Type B pancreatic cell (in vitro differentiated cells): ENCODE results near the gene CETP. TPM values are rescaled to one million over a fixed set of nuclear protein-coding genes. Genes with fewer than 3 reads are reported as not detected.

ENCODE experiments used
- DNase-seq: peaks from one replicate; pipeline ENCODE4 v3.0.0; 2021; ENCODE audit warnings: mixed read lengths; ENCODE audit not compliant: unreplicated experiment; ENCODE audit errors: extremely low spot score
- H3K27ac Mint-ChIP-seq: 2 replicates; pipeline ENCODE4 v1.8.0; 2021; ENCODE audit warnings: mild to moderate bottlenecking, mixed read lengths
- H3K27me3 Mint-ChIP-seq: 2 replicates; pipeline ENCODE4 v1.8.0; 2021; ENCODE audit warnings: mixed read lengths
- H3K36me3 Mint-ChIP-seq: 2 replicates; pipeline ENCODE4 v1.8.0; 2021; ENCODE audit warnings: mixed read lengths
- H3K4me1 Mint-ChIP-seq: one replicate; pipeline ENCODE4 v1.8.0; 2021; ENCODE audit warnings: mixed read lengths; ENCODE audit not compliant: unreplicated experiment
- H3K4me3 Mint-ChIP-seq: 2 replicates; pipeline ENCODE4 v1.8.0; 2021; ENCODE audit warnings: mild to moderate bottlenecking, mixed read lengths
- H3K9me3 Mint-ChIP-seq: 2 replicates; pipeline ENCODE4 v1.8.0; 2021; ENCODE audit warnings: mixed read lengths
- CTCF ChIP-seq: fragments of 200-600 bp; sonication (generic); conservative IDR thresholded peaks from 2 replicates; pipeline ENCODE4 v1.5.0; 2021; ENCODE audit warnings: antibody characterized with exemption, mild to moderate bottlenecking
- total RNA-seq: library from RNA; stranded (reverse); gene quantifications from 2 replicates; pipeline ENCODE4 v1.2.1, GENCODE V29; 2021; ENCODE audit warnings: low replicate concordance

CETP gene
- total RNA-seq, 1 donor from 2014 or later: not detected

- H3K36me3 Mint-ChIP-seq: no peaks in the 10 kb centered on the region
- no peaks in the 10 kb centered on the region for H3K9me3 Mint-ChIP-seq
- H3K4me3 Mint-ChIP-seq: no peak overlapping the region
- H3K27me3 Mint-ChIP-seq: peaks cover 20% of the 10 kb centered on the region
- no peak for TF ChIP-seq CTCF
- H3K27ac Mint-ChIP-seq: no peak overlapping the region
- no peak for DNase-seq
- no peaks in the 10 kb centered on the region for H3K4me1 Mint-ChIP-seq
Measured at GRCh38 chr16:57029161-57030160, 67.7 kb downstream of the CETP start.

- no peak for DNase-seq
- H3K36me3 Mint-ChIP-seq: no peaks in the 10 kb centered on the region
- H3K4me3 Mint-ChIP-seq: no peak overlapping the region
- peaks cover 24% of the 10 kb centered on the region for H3K27me3 Mint-ChIP-seq
- no peak overlapping the region for H3K27ac Mint-ChIP-seq
- no peaks in the 10 kb centered on the region for H3K9me3 Mint-ChIP-seq
- no peak for TF ChIP-seq CTCF
- no peaks in the 10 kb centered on the region for H3K4me1 Mint-ChIP-seq
Measured at GRCh38 chr16:57030346-57030902, 68.7 kb downstream of the CETP start.

- Mint-ChIP-seq H3K27ac (no peak overlapping the region), H3K36me3 (no peaks in the 10 kb centered on the region), H3K4me1 (no peaks in the 10 kb centered on the region), H3K4me3 (no peak overlapping the region), H3K9me3 (no peaks in the 10 kb centered on the region), H3K27me3 (peaks cover 28% of the 10 kb centered on the region)
- DNase-seq: no peak
- TF ChIP-seq CTCF: no peak
Measured at GRCh38 chr16:57031156-57031555, 69.4 kb downstream of the CETP start.

GRCh38 chr16:57032346-57032745 lies 70.6 kb downstream of the CETP start:
- no peak overlapping the region for H3K27ac Mint-ChIP-seq
- no peaks in the 10 kb centered on the region for H3K4me1 Mint-ChIP-seq
- no peaks in the 10 kb centered on the region for H3K36me3 Mint-ChIP-seq
- H3K9me3 Mint-ChIP-seq: no peaks in the 10 kb centered on the region
- peaks cover 28% of the 10 kb centered on the region for H3K27me3 Mint-ChIP-seq
- no peak for TF ChIP-seq CTCF
- no peak for DNase-seq
- no peak overlapping the region for H3K4me3 Mint-ChIP-seq

GRCh38 chr16:57032931-57033330 lies 71.2 kb downstream of the CETP start:
- Mint-ChIP-seq H3K27me3 (peaks cover 28% of the 10 kb centered on the region), H3K27ac (no peak overlapping the region), H3K4me3 (no peak overlapping the region), H3K9me3 (no peaks in the 10 kb centered on the region), H3K4me1 (no peaks in the 10 kb centered on the region), H3K36me3 (no peaks in the 10 kb centered on the region)
- no peak for TF ChIP-seq CTCF
- DNase-seq: no peak

Other genes starting within 250 kb of the CETP start
- 68.8 and 101 TPM in 2 replicates for gene NUP93, start 231.8 kb upstream of the CETP start, total RNA-seq
- 0.31 and 4.2 TPM in 2 replicates for gene SLC12A3, start 96.7 kb upstream of the CETP start, total RNA-seq
- gene HERPUD1, start 29.8 kb upstream of the CETP start, total RNA-seq: 98.8 and 155 TPM in 2 replicates
- gene NLRC5, start 27.6 kb downstream of the CETP start, total RNA-seq: 1.7 and 2.7 TPM in 2 replicates
- 28.8 and 32.0 TPM in 2 replicates for gene CPNE2, start 130.6 kb downstream of the CETP start, total RNA-seq
- gene PSME3IP1, start 224.1 kb downstream of the CETP start, total RNA-seq: 90.1 and 94.4 TPM in 2 replicates
- 36.3 and 49.9 TPM in 2 replicates for gene RSPRY1, start 224.4 kb downstream of the CETP start, total RNA-seq